Skeletal muscle satellite cell (primary cell): ENCODE measurements around the gene RBM33.
"Not testable (repeated sequence)": the region's sequence is repeated elsewhere in the genome, so short reads cannot be mapped to it uniquely, and the experiment has no call there.

Experiments
- H3K27me3 ChIP-seq: 2 replicates; pipeline ENCODE4 v1.7.0; 2013; ENCODE audit warnings: low read length; ENCODE audit not compliant: control insufficient read depth, insufficient read depth
- H3K36me3 ChIP-seq: 2 replicates; pipeline ENCODE4 v1.7.0; 2013; ENCODE audit warnings: mild to moderate bottlenecking, control low read depth, low read length; ENCODE audit not compliant: insufficient read depth
- H3K4me1 ChIP-seq: 2 replicates; pipeline ENCODE4 v1.7.0; 2013; ENCODE audit warnings: low read length; ENCODE audit not compliant: control insufficient read depth, insufficient read depth
- H3K4me2 ChIP-seq: 2 replicates; pipeline ENCODE4 v1.7.0; 2013; ENCODE audit warnings: mild to moderate bottlenecking, low read length
- H3K4me3 ChIP-seq: 2 replicates; pipeline ENCODE4 v1.7.0; 2013; ENCODE audit warnings: low read length
- H3K9ac ChIP-seq: 2 replicates; pipeline ENCODE4 v1.7.0; 2013; ENCODE audit warnings: mild to moderate bottlenecking, low read depth, low read length, moderate library complexity
- H3K9me3 ChIP-seq: replicated peaks from 2 replicates; pipeline ENCODE4 v1.7.0; 2013; ENCODE audit warnings: mild to moderate bottlenecking, control low read depth, low read length

RBM33 gene

GRCh38 chr7:155611808-155612447 is 32.5 kb upstream of the RBM33 start:
- H3K4me3 ChIP-seq, result no peak overlapping the region
- no peak overlapping the region for H3K4me2 ChIP-seq
- no peaks in the 10 kb centered on the region for H3K36me3 ChIP-seq
- H3K9ac ChIP-seq, result no peak overlapping the region
- no peaks in the 10 kb centered on the region for H3K4me1 ChIP-seq
- H3K27me3 ChIP-seq, result peaks cover 3% of the 10 kb centered on the region
- no peaks in the 10 kb centered on the region for H3K9me3 ChIP-seq

- no peak overlapping the region for H3K4me3 ChIP-seq
- H3K4me2 ChIP-seq, result no peak overlapping the region
- no peak overlapping the region for H3K9ac ChIP-seq
- peaks cover 3% of the 10 kb centered on the region for H3K27me3 ChIP-seq
- no peaks in the 10 kb centered on the region for H3K4me1 ChIP-seq
- H3K9me3 ChIP-seq, result no peaks in the 10 kb centered on the region
- no peaks in the 10 kb centered on the region for H3K36me3 ChIP-seq
These were observed 31.8 kb upstream of the RBM33 start for GRCh38 chr7:155612658-155613057.

GRCh38 chr7:155615085-155615484 is 29.4 kb upstream of the RBM33 start:
- not testable (repeated sequence) for H3K4me1 ChIP-seq, H3K4me3 ChIP-seq, H3K9ac ChIP-seq, H3K36me3 ChIP-seq, H3K27me3 ChIP-seq, H3K9me3 ChIP-seq, H3K4me2 ChIP-seq

- Histone ChIP-seq H3K36me3 (no peaks in the 10 kb centered on the region), H3K9me3 (no peaks in the 10 kb centered on the region), H3K27me3 (peaks cover 3% of the 10 kb centered on the region), H3K4me1 (no peaks in the 10 kb centered on the region), H3K9ac (no peak overlapping the region), H3K4me2 (no peak overlapping the region), H3K4me3 (no peak overlapping the region)
These were observed 25.5 kb upstream of the RBM33 start for GRCh38 chr7:155618708-155619633.

GRCh38 chr7:155619634-155620271 is 24.7 kb upstream of the RBM33 start:
- Histone ChIP-seq H3K36me3 (no peaks in the 10 kb centered on the region), H3K9ac (no peak overlapping the region), H3K4me3 (no peak overlapping the region), H3K4me2 (no peak overlapping the region), H3K27me3 (no peaks in the 10 kb centered on the region), H3K4me1 (no peaks in the 10 kb centered on the region), H3K9me3 (no peaks in the 10 kb centered on the region)

- H3K27me3 ChIP-seq, result no peaks in the 10 kb centered on the region
- no peak overlapping the region for H3K4me3 ChIP-seq
- H3K4me2 ChIP-seq, result no peak overlapping the region
- no peaks in the 10 kb centered on the region for H3K9me3 ChIP-seq
- no peaks in the 10 kb centered on the region for H3K36me3 ChIP-seq
- H3K9ac ChIP-seq, result no peak overlapping the region
- no peaks in the 10 kb centered on the region for H3K4me1 ChIP-seq
These were observed 24.0 kb upstream of the RBM33 start for GRCh38 chr7:155620497-155620896.

GRCh38 chr7:155621418-155621980 is 23.0 kb upstream of the RBM33 start:
- Histone ChIP-seq H3K9ac (no peak overlapping the region), H3K4me1 (no peaks in the 10 kb centered on the region), H3K36me3 (no peaks in the 10 kb centered on the region), H3K27me3 (no peaks in the 10 kb centered on the region), H3K4me2 (no peak overlapping the region), H3K4me3 (no peak overlapping the region), H3K9me3 (no peaks in the 10 kb centered on the region)

- no peaks in the 10 kb centered on the region for H3K36me3 ChIP-seq
- no peak overlapping the region for H3K4me3 ChIP-seq
- H3K27me3 ChIP-seq, result no peaks in the 10 kb centered on the region
- H3K9me3 ChIP-seq, result no peaks in the 10 kb centered on the region
- H3K4me1 ChIP-seq, result no peaks in the 10 kb centered on the region
- no peak overlapping the region for H3K4me2 ChIP-seq
- H3K9ac ChIP-seq, result no peak overlapping the region
These were observed 20.0 kb upstream of the RBM33 start for GRCh38 chr7:155624412-155624811.

- H3K4me3 ChIP-seq, result no peak overlapping the region
- H3K4me1 ChIP-seq, result no peaks in the 10 kb centered on the region
- H3K9ac ChIP-seq, result no peak overlapping the region
- no peaks in the 10 kb centered on the region for H3K36me3 ChIP-seq
- H3K27me3 ChIP-seq, result no peaks in the 10 kb centered on the region
- no peaks in the 10 kb centered on the region for H3K9me3 ChIP-seq
- no peak overlapping the region for H3K4me2 ChIP-seq
These were observed 18.9 kb upstream of the RBM33 start for GRCh38 chr7:155625557-155625956.

GRCh38 chr7:155629171-155629570 is 15.3 kb upstream of the RBM33 start:
- no peak overlapping the region for H3K9ac ChIP-seq

GRCh38 chr7:155631155-155631554 is 13.3 kb upstream of the RBM33 start:
- H3K4me1 ChIP-seq, result no peaks in the 10 kb centered on the region

More at GRCh38 chr7:155629171-155629570, 15.3 kb upstream of the RBM33 start:
- no peaks in the 10 kb centered on the region for H3K27me3 ChIP-seq
- no peak overlapping the region for H3K4me3 ChIP-seq
- no peaks in the 10 kb centered on the region for H3K9me3 ChIP-seq
- H3K4me2 ChIP-seq, result no peak overlapping the region
- no peaks in the 10 kb centered on the region for H3K36me3 ChIP-seq
- no peaks in the 10 kb centered on the region for H3K4me1 ChIP-seq

More at GRCh38 chr7:155631155-155631554, 13.3 kb upstream of the RBM33 start:
- no peaks in the 10 kb centered on the region for H3K36me3 ChIP-seq
- no peak overlapping the region for H3K9ac ChIP-seq
- no peak overlapping the region for H3K4me3 ChIP-seq
- H3K4me2 ChIP-seq, result no peak overlapping the region
- peaks cover 5% of the 10 kb centered on the region for H3K9me3 ChIP-seq
- no peaks in the 10 kb centered on the region for H3K27me3 ChIP-seq
